OCI-LY7 (cell line): ENCODE measurements around the gene PSMG3.

ENCODE experiments used
- CTCF ChIP-seq: fragments of 200-600 bp; sonication (generic); conservative IDR thresholded peaks from 2 replicates; pipeline ENCODE4 v1.5.1; 2014; ENCODE audit warnings: mild to moderate bottlenecking, antibody characterized with exemption, low read length, moderate library complexity, mixed read lengths
- EZH2phosphoT487 ChIP-seq: fragments of 200-600 bp; sonication (generic); IDR thresholded peaks from 2 replicates; pipeline ENCODE4 v1.6.1; 2018; ENCODE audit warnings: low read depth, borderline replicate concordance, mild to moderate bottlenecking, mixed run types, antibody characterized with exemption, low read length, moderate library complexity, mixed read lengths

GRCh38 chr7:1548438-1548831, 21.4 kb downstream of the PSMG3 start:
- TF ChIP-seq CTCF = peak; percentile 37; the same call in 1 of the 2 replicates
- no peak for TF ChIP-seq EZH2phosphoT487
